Ascending aorta (tissue), 2 donors: ENCODE measurements around the gene PLCE1. TPM values are rescaled to one million over a fixed set of nuclear protein-coding genes. Genes with fewer than 3 reads are reported as not detected.
"Not testable (repeated sequence)": the region's sequence is repeated elsewhere in the genome, so short reads cannot be mapped to it uniquely, and the experiment has no call there.

ENCODE experiments used
- DNase-seq, 2 donors: peaks; one replicate each; pipeline ENCODE4 v3.0.0-alpha.2; 2019; ENCODE audit warnings: low spot score in 2 of 2
- H3K27ac ChIP-seq, 2 donors: fragments of 200-600 bp; sonication (generic); one replicate each; pipeline ENCODE4 v1.5.1; 2016 to 2017; ENCODE audit warnings: mild to moderate bottlenecking in 1 of 2
- H3K27me3 ChIP-seq: fragments of 200-600 bp; sonication (generic); one replicate; pipeline ENCODE4 v1.5.1; 2017
- H3K36me3 ChIP-seq, 2 donors: fragments of 200-600 bp; sonication (generic); one replicate each; pipeline ENCODE4 v1.5.1; 2016
- H3K4me1 ChIP-seq, 2 donors: fragments of 200-600 bp; sonication (generic); one replicate each; pipeline ENCODE4 v1.5.1; 2016 to 2017; ENCODE audit warnings: mild to moderate bottlenecking in 1 of 2
- H3K4me3 ChIP-seq, 2 donors: fragments of 200-600 bp; sonication (generic); one replicate each; pipeline ENCODE4 v1.5.1; 2016 to 2017; ENCODE audit warnings: mild to moderate bottlenecking in 1 of 2
- H3K9me3 ChIP-seq, 2 donors: fragments of 200-600 bp; sonication (generic); one replicate each; pipeline ENCODE4 v1.5.1; 2016
- intact Hi-C: fragments of 100-400 bp; cut with DNase I; formaldehyde crosslinking; loops from one replicate; pipeline ENCODE4 v1.15.1; 2023
- total RNA-seq: library from RNA; depleted of rRNA; stranded (reverse); fragments of >200 nt; gene quantifications from one replicate; pipeline ENCODE4 v1.1.0, GENCODE V29; 2016
- TF ChIP-seq, protein P1 (sequence below), 3 experiments: fragments of 200-600 bp in 2 of 3; fragments of 450-650 bp in 1 of 3; sonication (generic) in 2 of 3; IDR thresholded peaks; one replicate each; pipeline ENCODE4 v1.5.1; 2016 to 2019; ENCODE audit warnings: antibody characterized with exemption in 3 of 3, mild to moderate bottlenecking in 1 of 3, moderate library complexity in 1 of 3

PLCE1 gene
- total RNA-seq, 1 donor from 2014 or later: 3.8 TPM

DNA sequence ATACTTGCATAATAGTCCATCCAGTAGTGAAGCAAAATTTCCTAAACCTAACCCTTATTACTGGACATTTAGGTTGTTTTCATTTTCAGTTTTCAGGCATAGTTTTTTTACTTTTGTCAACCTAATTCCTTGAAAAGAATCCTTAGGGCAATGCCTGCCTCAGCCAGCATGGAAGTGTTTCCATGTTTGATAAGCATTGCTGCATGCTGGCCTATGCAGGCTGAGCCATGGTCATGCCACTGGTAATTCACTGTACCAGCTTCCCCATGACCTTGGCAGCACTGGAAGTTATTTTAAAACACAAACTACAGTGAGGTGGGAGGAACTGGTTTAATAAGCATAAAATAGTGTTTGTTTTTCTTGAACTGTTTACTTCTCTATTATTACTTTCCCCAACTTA lies 27.8 kb upstream of the PLCE1 start:
- TF ChIP-seq, protein P1, sequence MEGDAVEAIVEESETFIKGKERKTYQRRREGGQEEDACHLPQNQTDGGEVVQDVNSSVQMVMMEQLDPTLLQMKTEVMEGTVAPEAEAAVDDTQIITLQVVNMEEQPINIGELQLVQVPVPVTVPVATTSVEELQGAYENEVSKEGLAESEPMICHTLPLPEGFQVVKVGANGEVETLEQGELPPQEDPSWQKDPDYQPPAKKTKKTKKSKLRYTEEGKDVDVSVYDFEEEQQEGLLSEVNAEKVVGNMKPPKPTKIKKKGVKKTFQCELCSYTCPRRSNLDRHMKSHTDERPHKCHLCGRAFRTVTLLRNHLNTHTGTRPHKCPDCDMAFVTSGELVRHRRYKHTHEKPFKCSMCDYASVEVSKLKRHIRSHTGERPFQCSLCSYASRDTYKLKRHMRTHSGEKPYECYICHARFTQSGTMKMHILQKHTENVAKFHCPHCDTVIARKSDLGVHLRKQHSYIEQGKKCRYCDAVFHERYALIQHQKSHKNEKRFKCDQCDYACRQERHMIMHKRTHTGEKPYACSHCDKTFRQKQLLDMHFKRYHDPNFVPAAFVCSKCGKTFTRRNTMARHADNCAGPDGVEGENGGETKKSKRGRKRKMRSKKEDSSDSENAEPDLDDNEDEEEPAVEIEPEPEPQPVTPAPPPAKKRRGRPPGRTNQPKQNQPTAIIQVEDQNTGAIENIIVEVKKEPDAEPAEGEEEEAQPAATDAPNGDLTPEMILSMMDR (IDR thresholded peaks at IDR 0.05): no peak
- no peak for DNase-seq
- no peak overlapping the region for H3K4me3 ChIP-seq
- no peaks in the 10 kb centered on the region for H3K27me3 ChIP-seq
- H3K4me1 ChIP-seq: no peaks in the 10 kb centered on the region
- H3K9me3 ChIP-seq: no peaks in the 10 kb centered on the region
- intact Hi-C loops: no loop called here
- H3K27ac ChIP-seq: no peak overlapping the region
- no peaks in the 10 kb centered on the region for H3K36me3 ChIP-seq

DNA sequence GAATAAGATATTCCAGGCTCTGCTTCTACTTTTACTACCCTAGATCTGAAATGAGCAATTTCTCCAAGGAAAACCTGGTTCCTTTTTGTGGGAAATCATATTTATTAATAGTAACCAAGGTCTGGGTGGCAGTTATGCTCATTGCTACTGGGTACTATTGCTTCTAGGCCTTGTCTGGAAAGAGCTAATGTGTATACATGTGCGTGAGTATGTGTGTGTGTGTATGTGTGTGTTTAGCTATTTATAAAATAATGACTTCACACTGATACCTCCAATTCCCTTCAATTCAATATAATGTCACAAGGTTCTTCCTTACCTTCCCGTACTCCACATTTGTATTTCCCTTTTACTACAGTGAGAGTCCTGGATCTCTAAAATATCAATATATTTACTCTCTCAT lies 26.0 kb upstream of the PLCE1 start:
- Histone ChIP-seq H3K4me3 (no peak overlapping the region), H3K27me3 (no peaks in the 10 kb centered on the region), H3K9me3 (no peaks in the 10 kb centered on the region), H3K4me1 (no peaks in the 10 kb centered on the region), H3K36me3 (no peaks in the 10 kb centered on the region), H3K27ac (no peak overlapping the region)
- DNase-seq: no peak
- TF ChIP-seq, protein P1 (IDR thresholded peaks at IDR 0.05): no peak
- intact Hi-C loops: no loop called here

DNA sequence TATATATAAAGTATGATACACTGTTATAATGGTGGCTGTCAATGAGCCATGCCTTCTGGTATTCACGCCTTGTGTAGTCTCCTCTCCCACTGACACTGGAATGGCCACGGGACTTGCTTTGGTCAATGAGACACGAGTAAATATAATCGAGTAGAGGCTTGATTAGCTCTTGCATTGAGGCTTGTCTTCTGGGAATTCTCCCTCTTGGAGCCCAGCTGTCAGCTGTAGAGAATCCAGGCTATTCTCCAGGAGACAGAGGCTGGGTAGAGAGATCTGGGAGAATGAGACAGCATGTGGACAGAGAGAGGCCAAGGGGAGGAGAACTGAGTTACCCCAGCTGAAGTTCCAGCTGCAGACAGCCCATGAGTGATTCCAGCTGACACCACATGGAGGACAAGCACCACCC lies 25.2 kb upstream of the PLCE1 start:
- Histone ChIP-seq H3K36me3 (no peaks in the 10 kb centered on the region), H3K9me3 (no peaks in the 10 kb centered on the region), H3K4me1 (no peaks in the 10 kb centered on the region), H3K27ac (no peak overlapping the region), H3K4me3 (no peak overlapping the region), H3K27me3 (no peaks in the 10 kb centered on the region)
- intact Hi-C loops: no loop called here
- TF ChIP-seq, protein P1 (IDR thresholded peaks at IDR 0.05): no peak
- DNase-seq: no peak

DNA sequence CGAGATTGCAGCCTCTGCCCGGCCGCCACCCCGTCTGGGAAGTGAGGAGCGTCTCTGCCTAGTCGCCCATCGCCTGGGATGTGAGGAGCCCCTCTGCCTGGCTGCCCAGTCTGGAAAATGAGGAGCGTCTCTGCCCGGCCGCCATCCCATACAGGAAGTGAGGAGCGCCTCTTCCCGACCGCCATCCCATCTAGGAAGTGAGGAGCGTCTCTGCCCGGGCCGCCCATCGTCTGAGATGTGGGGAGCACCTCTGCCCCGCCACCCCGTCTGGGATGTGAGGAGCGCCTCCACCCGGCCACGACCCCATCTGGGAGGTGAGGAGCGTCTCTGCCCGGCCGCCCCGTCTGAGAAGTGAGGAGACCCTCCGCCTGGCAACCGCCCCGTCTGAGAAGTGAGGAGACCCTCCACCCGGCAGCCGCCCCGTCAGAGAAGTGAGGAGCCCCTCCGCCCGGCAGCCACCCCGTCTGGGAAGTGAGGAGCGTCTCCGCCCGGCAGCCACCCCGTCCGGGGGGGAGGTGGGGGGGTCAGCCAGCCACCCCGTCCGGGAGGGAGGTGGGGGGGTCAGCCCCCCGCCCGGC lies 23.2 kb upstream of the PLCE1 start:
- H3K4me1 ChIP-seq, intact Hi-C loops, H3K36me3 ChIP-seq, DNase-seq, H3K9me3 ChIP-seq, H3K27ac ChIP-seq, H3K4me3 ChIP-seq, H3K27me3 ChIP-seq: not testable (repeated sequence)

DNA sequence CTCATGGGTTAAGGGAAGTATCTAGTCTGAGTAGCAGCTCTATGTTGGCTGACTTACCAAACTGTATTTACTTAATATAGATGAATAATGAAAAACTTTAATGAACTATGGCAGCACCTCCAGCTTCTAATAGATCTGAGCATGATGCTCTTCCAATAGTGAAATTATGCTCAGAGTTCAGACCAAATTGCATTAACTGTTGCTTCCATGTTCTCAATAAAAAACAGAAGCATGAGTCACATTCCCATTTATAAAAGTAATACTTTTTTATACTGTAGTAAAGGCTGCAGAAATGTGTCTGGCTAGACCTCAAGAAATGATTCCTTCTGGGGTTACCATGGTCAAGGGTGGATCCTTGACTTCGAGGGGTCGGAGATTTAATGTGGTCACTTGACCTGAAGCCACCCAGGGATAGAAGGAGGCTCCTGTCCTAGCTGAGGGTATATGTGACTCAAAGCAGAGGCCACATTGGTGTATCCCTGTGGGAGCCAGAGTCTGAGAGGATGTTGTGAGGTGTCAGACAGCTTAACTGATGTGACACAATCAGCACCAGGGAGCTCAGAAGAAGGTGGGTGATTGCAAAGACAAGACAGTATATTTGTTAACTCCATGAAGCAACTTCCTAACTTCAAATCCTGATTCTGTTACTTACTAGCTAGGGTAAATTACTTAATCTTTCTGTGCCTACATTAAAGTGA lies 19.8 kb upstream of the PLCE1 start:
- no peak for DNase-seq
- no peak overlapping the region for H3K27ac ChIP-seq
- TF ChIP-seq, protein P1 (IDR thresholded peaks at IDR 0.05): no peak
- intact Hi-C loops: no loop called here
- no peaks in the 10 kb centered on the region for H3K36me3 ChIP-seq
- no peaks in the 10 kb centered on the region for H3K27me3 ChIP-seq
- no peaks in the 10 kb centered on the region for H3K9me3 ChIP-seq
- H3K4me1 ChIP-seq: no peaks in the 10 kb centered on the region
- no peak overlapping the region for H3K4me3 ChIP-seq

DNA sequence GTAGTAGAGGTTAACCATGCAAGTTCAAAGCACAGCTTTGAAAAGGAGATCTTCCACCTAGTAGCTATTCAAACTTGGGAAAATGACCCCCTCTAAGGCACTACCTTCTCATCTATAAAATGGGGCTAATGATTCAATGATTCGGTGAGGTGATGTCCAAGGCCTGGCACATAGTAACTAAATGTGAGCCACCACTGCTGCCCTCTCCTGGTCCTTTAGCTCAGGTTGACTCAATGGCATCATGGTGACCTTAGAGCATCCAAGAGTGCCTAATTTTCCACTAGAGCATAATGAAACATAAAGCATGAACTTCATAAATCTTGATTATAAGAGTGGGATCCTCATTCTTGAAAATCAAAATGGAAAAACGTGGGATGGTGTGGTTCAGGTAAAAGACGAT lies 16.3 kb upstream of the PLCE1 start:
- no peak overlapping the region for H3K27ac ChIP-seq
- H3K4me3 ChIP-seq: no peak overlapping the region
- intact Hi-C loops: no loop called here
- H3K4me1 ChIP-seq: no peaks in the 10 kb centered on the region
- TF ChIP-seq, protein P1 (IDR thresholded peaks at IDR 0.05): no peak
- H3K9me3 ChIP-seq: no peaks in the 10 kb centered on the region
- no peaks in the 10 kb centered on the region for H3K36me3 ChIP-seq
- no peak for DNase-seq
- H3K27me3 ChIP-seq: no peaks in the 10 kb centered on the region
